HEK293T (cell line): ENCODE results near the gene ANKS1A.

Experiments used
- ARNT ChIP-seq: fragments of 450-650 bp; IDR thresholded peaks from 2 replicates; pipeline ENCODE4 v1.6.1; 2017; ENCODE audit warnings: mild to moderate bottlenecking
- BHLHE40 ChIP-seq: fragments of 450-650 bp; IDR thresholded peaks from 2 replicates; pipeline ENCODE4 v1.6.1; 2016; ENCODE audit warnings: mild to moderate bottlenecking, moderate library complexity, borderline replicate concordance
- CTBP1 ChIP-seq: fragments of 450-650 bp; IDR thresholded peaks from 2 replicates; pipeline ENCODE4 v1.6.1; 2016; ENCODE audit warnings: borderline replicate concordance
- ELF4 ChIP-seq: fragments of 450-650 bp; IDR thresholded peaks from 2 replicates; pipeline ENCODE4 v1.6.1; 2017; ENCODE audit warnings: antibody characterized with exemption
- FOXA1 ChIP-seq: fragments of 450-650 bp; IDR thresholded peaks from 2 replicates; pipeline ENCODE4 v1.6.1; 2016; ENCODE audit warnings: mild to moderate bottlenecking
- FOXK2 ChIP-seq: fragments of 450-650 bp; IDR thresholded peaks from 2 replicates; pipeline ENCODE4 v1.6.1; 2016; ENCODE audit warnings: mild to moderate bottlenecking
- HDGF ChIP-seq: fragments of 450-650 bp; IDR thresholded peaks from 2 replicates; pipeline ENCODE4 v1.6.1; 2017; ENCODE audit warnings: antibody characterized with exemption, borderline replicate concordance
- LEF1 ChIP-seq: fragments of 450-650 bp; IDR thresholded peaks from 2 replicates; pipeline ENCODE4 v1.6.1; 2017; ENCODE audit warnings: mild to moderate bottlenecking, borderline replicate concordance
- SP1 ChIP-seq: fragments of 450-650 bp; IDR thresholded peaks from 2 replicates; pipeline ENCODE4 v1.6.1; 2017
- SUZ12 ChIP-seq: fragments of 450-650 bp; IDR thresholded peaks from 2 replicates; pipeline ENCODE4 v1.6.1; 2016; ENCODE audit warnings: mild to moderate bottlenecking
- ZNF384 ChIP-seq: fragments of 450-650 bp; IDR thresholded peaks from 2 replicates; pipeline ENCODE4 v1.6.1; 2016
- TF ChIP-seq, protein P1 (sequence below): fragments of 450-650 bp; IDR thresholded peaks from 2 replicates; pipeline ENCODE4 v1.6.1; 2016

GRCh38 chr6:35048031-35048613, 159.1 kb downstream of the ANKS1A start:
- TF ChIP-seq CTBP1 (no peak), ELF4 (no peak), BHLHE40 (no peak), SP1 (no peak), FOXK2 (no peak), SUZ12 (no peak), FOXA1 (no peak), LEF1 (no peak), ARNT (no peak), ZNF384 (no peak), HDGF (no peak)
- TF ChIP-seq, protein P1, sequence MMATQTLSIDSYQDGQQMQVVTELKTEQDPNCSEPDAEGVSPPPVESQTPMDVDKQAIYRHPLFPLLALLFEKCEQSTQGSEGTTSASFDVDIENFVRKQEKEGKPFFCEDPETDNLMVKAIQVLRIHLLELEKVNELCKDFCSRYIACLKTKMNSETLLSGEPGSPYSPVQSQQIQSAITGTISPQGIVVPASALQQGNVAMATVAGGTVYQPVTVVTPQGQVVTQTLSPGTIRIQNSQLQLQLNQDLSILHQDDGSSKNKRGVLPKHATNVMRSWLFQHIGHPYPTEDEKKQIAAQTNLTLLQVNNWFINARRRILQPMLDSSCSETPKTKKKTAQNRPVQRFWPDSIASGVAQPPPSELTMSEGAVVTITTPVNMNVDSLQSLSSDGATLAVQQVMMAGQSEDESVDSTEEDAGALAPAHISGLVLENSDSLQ: no peak
